ENCODE data around the gene STT3A.
"Not testable (repeated sequence)": the region's sequence is repeated elsewhere in the genome, so short reads cannot be mapped to it uniquely, and the experiment has no call there.

The STT3A gene

DNA sequence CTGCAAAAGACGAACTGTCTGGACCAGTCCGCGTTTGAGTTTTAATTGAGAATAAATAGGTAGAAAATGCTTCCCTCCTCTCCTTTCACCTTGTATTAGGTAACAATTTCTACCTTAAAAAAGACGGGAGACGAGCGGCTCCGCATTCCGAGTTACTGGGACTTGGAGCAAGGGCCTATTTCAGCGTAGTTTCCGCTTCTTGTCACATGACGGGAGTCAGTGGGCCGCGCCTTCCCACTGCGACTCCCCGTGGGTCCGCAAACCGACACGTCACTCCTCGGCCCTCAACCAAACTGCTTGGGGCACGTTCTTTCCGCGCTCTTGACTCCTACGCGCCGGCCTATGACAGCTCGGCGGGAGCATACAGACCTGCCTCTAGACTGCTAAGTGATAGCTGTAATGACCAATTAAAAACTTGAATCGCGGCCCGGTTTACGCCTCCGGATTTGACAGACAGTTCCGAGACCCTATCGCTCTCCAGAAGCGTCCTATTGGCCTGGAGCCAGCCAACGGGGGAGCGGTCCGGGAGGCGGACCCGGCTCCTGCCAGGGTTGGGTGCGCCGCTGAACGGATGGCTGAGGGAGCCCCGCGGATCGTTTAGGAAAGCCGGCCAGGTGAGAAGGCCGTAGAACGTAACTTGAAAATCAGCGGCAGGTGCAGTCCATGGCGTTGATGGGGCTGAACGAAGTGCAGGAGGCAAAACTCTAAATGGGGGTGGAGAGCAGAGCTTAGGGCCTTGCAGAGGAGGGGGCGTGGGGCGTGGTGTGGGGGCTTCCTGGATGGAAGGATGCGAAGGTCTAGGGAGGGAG, at the start of gene STT3A:
STT3A (plus strand) TSS at position 548 of the 809 bp plus-strand sequence. CDS start 3,064 bp downstream, outside the sequence.
- DNase-seq (ENCODE audit: low read depth), result peak; percentile 96

DNA sequence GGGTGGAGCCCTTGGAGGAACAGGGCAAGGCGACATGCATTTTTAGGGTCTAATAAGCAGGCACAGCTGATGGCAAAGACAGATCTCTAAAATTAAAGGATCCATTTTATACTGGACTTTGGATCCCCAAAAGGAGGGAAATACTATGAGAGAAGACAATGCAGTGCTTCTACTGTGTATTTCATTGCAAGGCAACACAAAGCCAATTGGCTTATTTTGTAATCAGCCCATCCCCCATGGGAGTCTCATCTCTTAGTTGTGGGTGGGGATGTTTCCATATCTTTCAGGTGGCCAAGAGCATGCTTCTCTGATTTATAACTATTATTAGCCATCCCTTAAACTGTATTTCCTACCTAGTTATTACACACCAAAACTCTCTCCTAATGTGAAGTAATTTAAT, 41.9 kb upstream of the STT3A start:
- DNase-seq (ENCODE audit: low read depth), result no peak

- DNase-seq (ENCODE audit: low read depth), result no peak
Measured at GRCh38 chr11:125551835-125552342, 40.8 kb upstream of the STT3A start.

- DNase-seq (ENCODE audit: low read depth), result no peak
Measured at GRCh38 chr11:125552927-125553326, 39.7 kb upstream of the STT3A start.

DNA sequence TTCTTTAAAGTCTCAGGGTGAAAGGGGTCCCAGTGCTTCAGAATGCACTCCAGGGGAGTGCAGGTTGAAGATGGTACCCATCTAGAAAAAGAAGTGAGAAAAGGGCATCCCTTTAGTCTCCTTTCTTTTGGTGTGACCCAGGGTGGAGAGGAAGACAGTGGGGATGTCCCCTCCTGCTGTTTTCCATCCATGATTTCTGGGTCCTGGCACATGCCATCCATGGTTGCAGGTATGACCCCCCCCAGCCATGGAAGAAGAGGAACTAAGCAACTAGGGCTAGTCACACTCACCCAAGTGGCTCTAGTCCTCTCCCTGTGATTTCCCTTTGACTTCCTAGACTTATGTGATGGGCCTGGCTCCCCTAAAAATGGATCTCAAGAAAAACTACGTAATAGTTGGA, 39.3 kb upstream of the STT3A start:
- DNase-seq (ENCODE audit: low read depth), result no peak

GRCh38 chr11:125554038-125554437, 38.6 kb upstream of the STT3A start:
- no peak for DNase-seq (ENCODE audit: low read depth)

DNA sequence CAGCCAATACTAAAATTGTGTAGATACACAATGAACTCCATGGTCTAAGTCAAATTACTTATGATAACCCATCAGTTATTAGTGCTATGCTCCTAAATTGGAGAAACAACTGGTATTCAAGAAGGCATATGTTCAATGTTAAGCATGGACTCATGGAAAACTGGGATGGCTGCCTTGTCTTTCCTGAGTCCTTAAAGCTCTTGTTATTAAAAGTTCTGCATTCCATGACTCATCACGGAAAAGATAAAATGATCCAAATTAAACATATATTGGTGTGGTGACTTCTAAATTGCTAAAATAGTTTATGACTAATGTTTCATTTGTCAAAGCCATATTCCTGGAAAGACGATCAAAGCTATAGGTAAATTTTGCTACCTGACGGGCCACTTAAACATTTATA, 32.8 kb upstream of the STT3A start:
- DNase-seq (ENCODE audit: low read depth), result no peak

DNA sequence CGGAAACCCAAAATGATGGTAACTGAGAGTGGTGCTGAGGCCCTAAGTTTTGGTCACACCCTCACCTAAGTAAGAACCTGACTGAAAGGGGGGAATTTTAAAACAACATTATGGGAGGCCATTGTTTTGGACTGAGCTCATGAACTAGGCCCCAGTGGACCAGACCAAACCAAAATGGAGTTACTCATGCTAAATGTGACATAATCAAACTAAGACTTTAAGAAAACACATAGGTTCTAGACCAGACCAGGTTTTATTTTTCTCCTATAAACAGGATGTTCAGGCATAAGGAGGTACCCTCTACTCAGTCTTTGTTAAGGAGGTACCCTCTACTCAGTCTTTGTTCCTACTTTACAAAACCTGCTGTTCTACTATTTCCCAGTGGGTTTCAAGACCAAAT, 30.7 kb upstream of the STT3A start:
- DNase-seq (ENCODE audit: low read depth), result no peak

DNA sequence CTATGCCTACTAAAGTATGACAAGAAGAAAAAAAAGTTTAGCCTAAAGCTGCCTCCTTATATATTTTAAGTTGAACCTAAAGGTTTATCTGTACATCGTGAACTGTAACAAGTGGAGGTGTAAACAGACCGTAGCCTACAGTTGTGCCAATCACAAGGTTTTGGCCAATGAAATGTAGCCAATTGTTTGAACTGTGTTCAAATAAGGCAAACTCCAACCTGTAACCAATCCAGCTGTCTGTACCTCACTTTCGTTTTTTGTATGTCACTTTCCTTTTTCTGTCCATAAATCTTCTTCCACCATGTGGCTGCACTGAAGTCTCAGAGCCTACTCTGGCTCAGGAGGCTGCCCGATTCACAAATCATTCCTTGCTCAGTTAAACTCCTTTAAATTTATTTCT, 30.2 kb upstream of the STT3A start:
- DNase-seq (ENCODE audit: low read depth), result no peak

GRCh38 chr11:125564357-125564756, 28.3 kb upstream of the STT3A start:
- no peak for DNase-seq (ENCODE audit: low read depth)

DNA sequence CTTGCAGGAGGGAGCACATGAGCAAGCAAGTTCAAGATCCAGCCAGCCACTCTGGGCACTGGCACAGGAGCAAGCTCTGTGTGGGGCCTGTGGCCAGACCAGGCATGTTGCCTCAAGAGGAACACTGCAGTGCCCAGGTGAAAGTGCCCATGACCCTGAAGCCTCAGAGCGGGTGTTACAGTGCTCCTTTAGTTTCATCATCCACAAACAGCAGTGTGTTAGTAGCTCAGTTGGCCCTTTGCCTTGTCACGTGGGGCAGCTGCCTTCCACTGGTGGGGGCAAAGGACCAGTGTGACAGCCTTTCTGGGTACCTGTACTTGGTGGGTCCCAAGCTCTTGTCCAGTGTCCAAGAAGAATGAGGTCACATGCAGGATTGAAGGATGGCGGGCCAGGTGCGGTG, 26.4 kb upstream of the STT3A start:
- DNase-seq (ENCODE audit: low read depth), result no peak

GRCh38 chr11:125568970-125569914, 23.4 kb upstream of the STT3A start, which contains the start of gene EI24:
Gene EI24 (plus strand): TSS chr11:125569477. CDS start chr11:125572528, 3,051 bp downstream.
- peak; percentile 89 for DNase-seq (ENCODE audit: low read depth)

- DNase-seq (ENCODE audit: low read depth), result no peak
Measured at GRCh38 chr11:125569915-125570621, 22.6 kb upstream of the STT3A start.

GRCh38 chr11:125570952-125571351, 21.7 kb upstream of the STT3A start:
- DNase-seq (ENCODE audit: low read depth), result no peak

GRCh38 chr11:125572916-125573315, 19.7 kb upstream of the STT3A start:
- DNase-seq (ENCODE audit: low read depth), result no peak

DNA sequence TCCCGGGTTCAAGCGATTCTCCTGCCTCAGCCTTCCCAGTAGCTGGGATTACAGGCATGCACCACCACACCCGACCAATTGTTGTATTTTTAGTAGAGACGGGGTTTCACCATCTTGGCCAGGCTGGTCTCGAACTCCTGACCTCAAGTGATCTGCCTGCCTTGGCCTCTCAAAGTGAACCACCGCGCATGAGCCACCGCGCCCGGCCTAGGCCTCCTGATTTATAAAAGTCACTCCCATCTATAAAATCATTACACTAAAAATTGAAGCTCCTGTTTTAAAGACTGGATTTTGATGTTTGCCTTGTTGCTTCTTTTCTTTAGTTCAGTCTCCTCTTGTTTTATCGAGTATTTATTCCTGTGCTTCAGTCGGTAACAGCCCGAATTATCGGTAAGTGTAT, 15.5 kb upstream of the STT3A start:
- not testable (repeated sequence) for DNase-seq (ENCODE audit: low read depth)

- no peak for DNase-seq (ENCODE audit: low read depth)
Measured at GRCh38 chr11:125578783-125579182, 13.9 kb upstream of the STT3A start.

DNA sequence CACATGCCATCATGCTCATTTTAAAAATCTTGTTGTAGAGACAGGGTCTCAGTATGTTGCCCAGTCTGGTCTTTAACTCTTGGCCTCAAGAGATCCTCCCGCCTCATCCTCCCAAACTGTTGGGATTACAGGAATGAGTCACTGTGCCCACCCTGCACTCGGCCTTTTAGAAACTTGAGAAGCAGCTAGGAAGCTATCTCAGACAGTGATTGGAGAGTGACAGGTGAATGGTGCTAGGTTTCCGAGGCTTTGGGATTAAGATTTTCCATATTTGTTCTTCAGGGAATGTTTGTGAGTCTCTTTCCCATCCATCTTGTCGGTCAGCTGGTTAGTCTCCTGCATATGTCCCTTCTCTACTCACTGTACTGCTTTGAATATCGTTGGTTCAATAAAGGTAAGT, 12.8 kb upstream of the STT3A start:
- DNase-seq (ENCODE audit: low read depth), result no peak

DNA sequence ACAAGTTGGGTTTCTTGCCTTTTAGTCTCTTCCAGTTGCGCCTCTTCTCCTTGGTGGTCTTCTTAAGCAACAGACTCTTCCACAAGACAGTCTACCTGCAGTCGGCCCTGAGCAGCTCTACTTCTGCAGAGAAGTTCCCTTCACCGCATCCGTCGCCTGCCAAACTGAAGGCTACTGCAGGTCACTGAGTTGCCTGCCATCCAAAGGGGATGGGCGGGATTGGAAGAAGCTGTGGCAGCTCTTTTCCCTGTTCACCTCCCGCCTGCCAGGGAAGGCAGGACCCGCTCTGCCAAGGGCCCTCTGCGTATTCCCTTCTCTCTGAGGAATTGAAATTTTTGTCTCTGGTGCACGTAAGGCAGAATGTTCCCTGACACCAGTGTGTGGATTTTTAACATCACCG, 9.2 kb upstream of the STT3A start:
- DNase-seq (ENCODE audit: low read depth), result no peak

- DNase-seq (ENCODE audit: low read depth), result no peak
Measured at GRCh38 chr11:125585487-125585886, 7.2 kb upstream of the STT3A start.

GRCh38 chr11:125586623-125587022, 6.0 kb upstream of the STT3A start:
- DNase-seq (ENCODE audit: low read depth), result no peak

DNA sequence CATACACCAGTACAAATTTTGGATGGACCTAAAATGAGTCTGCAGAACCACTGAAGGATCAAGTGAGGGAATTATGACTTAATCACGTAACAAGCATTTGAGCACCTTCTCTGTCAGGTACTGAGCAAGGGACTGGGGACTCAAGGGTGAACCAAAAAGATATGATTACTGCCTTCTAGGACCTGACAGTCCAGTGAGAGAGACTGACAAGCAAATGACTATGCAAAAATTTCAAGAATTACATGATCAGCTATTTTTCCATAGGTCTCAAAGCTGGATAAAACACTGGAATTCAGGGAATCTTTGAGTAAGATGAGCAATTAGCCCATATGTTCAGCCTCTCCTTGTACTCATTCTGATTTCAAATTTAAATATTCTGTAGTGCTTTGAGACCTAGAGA, 5.2 kb upstream of the STT3A start:
- no peak for DNase-seq (ENCODE audit: low read depth)
